HG02981 (cell line): ENCODE measurements around the gene GPA33.

Experiments
- ATAC-seq: cut with Tn5 transposase; IDR thresholded peaks from one replicate; pipeline ENCODE4 v1.9.1; 2021; ENCODE audit warnings: mild to moderate bottlenecking, moderate library complexity; ENCODE audit not compliant: unreplicated experiment

The GPA33 gene

GRCh38 chr1:167088746-167089417, 1.3 kb downstream of the GPA33 start:
- no peak for ATAC-seq

DNA sequence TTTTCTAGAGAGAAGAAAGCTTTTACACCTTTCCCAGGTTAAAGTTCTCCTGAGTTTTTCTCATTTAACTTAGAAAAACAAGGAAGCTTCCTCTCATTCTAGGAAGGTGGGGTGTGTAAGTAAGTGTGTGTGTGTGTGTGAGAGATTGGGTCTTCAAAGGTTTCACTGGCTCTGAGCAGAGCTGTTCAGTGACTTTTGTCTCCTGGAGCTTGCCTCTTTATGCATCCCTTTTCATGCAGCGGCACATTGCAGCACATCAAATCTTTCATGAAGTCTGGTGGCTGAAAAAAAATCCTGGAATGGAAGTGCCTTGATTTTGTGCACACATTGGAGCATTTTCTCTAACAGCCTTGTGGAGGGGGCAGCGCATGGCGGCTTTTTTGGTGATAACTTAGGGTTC, 3.4 kb downstream of the GPA33 start:
- no peak for ATAC-seq

DNA sequence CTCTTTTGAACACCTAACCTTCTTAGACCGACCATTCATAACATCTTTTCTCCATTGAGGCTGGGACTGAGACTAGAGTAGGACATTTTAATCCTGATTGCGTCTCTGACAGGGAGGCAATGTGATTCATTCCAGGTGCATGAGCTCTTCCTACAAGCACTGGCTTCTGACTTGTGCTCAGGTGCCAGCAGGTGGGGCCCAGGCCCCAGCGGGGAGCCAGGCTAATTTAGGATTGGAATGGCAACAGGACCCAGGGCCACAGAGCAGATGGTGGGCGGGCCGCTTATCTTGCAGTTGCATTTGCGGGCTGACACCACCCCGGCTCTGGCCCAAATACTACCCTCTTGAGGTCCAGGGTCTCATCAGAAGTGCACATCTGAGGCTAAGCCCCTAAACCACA, 4.1 kb downstream of the GPA33 start:
- no peak for ATAC-seq

DNA sequence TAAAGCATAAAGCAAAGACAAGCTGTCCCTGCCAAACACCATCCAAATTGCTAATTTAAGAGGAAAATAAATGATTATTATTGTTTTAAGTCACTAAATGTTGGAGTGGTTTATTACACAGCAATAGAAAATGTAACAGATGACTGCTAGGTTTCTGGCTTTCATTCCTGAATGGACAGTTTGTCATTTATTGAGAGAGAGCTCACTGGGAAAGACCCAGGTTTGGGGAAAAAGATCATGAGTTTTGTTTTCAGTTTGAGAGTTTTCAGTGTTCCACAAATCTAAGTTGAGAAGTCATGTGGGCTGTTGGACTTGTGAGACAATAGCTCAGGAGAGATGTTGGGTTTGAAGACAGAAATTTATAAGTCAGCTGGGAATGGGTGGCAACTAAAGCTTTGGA, 5.4 kb downstream of the GPA33 start:
- ATAC-seq, result no peak

- ATAC-seq, result no peak
These were observed 6.3 kb downstream of the GPA33 start for GRCh38 chr1:167083871-167084270.

DNA sequence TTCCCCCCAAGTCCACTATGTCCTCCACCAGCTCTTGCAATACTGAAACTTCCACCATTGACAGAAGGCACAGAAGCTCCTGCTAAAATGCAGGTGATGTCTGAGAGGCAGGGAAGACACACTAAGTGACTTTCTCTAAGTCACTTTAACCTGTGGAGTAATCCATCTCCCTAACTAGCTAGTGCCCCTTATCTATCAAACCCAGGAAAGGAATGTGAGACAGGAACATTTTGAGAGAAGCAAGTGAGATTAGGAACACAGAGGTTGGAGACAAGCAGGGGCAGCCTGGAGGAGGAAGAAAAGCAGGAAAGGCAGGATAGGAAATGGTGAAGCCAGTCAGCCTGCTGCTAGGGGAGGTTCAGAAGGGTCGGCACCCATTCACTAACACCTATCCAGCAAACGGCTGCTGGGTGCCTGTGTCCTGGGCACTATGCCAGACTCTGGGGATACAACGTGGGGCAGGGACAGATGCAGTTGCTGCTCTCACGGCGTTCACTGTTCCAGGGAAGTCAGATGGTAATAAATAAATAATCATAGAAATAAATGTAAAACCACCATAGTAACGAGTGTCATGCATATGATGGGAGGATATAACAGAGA, 7.0 kb downstream of the GPA33 start:
- ATAC-seq, result no peak

GRCh38 chr1:167082511-167083027, 7.6 kb downstream of the GPA33 start:
- ATAC-seq, result no peak

DNA sequence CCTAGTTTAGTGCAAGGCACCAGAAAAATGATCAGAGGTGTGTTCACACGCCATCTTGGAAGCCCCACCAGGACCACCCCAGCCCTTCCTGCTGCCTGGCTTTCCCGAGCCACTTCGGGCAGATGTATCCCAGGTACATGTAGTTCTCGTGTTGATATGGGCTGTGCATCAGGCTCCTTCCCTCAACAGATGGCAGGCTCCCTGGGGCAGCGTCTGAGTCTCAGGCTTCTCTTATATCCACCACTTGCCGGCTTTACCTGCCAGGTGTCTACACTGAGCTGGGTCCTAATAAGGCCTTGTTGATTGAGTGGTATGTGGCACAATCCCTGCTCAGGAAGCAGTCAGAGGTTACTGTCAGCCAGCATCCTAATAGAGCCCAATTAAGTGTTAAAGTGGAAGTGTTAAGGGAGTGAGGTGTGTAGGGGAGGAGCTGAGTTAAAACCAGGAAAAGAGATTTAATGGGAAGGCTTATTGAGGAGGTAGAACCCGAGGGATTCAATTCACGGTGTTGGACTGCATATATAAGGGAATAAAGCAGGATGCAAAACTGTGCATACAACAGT, 8.5 kb downstream of the GPA33 start:
- ATAC-seq, result no peak

- ATAC-seq, result no peak
These were observed 12.3 kb downstream of the GPA33 start for GRCh38 chr1:167077868-167078210.

DNA sequence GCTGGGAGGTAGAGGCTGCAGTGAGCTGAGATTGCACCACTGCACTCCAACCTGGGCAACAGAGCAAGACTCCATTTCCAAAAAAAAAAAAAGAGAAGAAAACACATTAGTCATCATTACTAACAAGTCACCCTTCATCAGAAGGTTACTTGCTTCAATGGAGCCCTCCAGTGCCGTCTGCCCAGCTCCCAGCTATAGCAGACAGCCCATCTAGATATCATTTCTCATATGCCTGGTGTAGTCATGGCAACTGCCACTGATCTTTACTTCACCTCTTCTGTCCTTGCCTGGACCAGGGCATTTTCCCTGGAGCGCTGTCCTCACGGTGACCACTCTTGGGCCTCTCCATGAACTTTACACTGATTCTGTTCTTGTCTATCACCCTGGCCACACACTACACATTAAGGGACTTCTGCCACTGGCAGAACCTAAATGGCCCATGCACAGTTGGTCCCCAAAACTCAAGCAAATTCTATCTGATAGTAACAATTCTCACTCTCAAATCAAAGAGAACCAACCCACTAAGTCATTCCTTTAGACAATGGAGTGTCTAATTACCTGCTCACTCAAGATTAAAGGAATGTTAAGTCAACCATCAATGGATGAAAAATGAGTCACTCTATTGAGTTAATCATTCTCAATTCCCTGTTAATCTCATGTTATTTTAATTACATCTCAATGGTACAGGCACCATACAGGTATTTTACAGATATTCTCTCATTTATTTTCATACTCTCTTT, 12.9 kb downstream of the GPA33 start:
- ATAC-seq, result no peak

DNA sequence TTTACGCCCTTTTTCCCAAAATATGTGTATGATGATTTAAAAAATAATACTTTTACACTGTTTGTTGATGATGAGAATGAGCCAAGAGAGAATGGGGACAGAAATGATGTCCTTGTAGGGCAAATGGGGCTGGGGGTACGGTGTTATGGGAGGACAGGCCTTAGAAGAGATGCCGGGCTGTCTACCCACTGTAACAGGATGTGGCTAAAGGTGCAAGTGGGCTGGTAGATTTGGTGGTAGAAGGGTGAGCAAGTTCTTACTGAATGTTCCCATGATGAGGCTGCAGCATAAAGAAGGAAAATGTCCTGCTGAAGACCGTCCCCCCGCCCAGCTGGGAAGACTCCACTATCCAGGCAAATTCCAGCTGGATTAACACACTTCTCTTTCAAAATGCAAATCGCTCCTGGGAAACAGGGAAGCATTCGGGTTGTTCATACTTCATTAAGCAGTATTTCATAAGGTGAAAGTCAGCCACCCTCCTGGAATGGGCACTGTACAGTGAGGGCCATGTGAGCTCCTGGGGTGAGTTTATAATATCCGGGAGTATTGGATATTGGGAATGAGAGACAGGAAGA, 14.0 kb downstream of the GPA33 start:
- ATAC-seq, result no peak

- ATAC-seq, result no peak
These were observed 18.9 kb downstream of the GPA33 start for GRCh38 chr1:167071286-167071685.

DNA sequence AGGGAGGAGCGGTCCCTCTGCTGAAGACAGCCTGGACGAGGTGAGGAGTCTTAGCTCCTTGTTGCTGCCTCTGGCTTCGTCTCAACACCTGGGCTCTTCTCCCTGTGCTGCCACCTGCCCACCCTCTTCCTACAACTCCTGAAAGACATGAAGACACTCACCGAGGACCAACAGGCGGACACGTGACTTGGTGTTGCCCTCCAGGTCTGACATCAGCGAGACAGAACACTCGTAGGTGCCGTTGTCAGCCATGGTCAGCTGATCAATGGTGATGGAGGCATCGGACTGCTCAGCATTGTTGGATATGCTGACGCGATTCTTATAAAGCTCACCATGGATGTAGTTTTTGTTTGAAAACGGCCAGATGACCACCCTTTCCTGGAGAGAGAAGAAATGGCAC, 21.4 kb downstream of the GPA33 start:
- no peak for ATAC-seq

- no peak for ATAC-seq
These were observed 22.3 kb downstream of the GPA33 start for GRCh38 chr1:167067904-167068303.

- peak; percentile 85 for ATAC-seq
These were observed 23.6 kb downstream of the GPA33 start for GRCh38 chr1:167066333-167067122.

DNA sequence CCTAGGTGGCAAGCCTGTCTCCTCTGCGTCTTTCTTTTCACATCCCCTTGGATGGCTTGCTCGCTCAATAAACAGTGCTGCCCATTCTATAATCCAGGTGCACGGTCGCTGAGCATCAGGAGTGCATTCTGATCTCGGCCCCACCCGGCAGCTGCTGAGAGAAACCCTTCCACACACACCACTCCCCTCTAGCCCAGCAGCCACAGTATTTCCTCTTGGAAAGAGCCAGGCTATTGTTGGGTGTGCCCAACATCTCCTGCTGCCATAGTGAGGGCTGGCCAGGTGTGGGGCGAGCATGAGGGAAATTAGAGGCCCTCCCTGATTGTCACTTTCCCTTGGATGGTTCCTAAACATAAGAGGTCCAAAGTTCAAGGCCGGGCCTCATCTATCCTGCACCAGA, 24.7 kb downstream of the GPA33 start:
- ATAC-seq, result no peak

GRCh38 chr1:167064621-167065020, 25.6 kb downstream of the GPA33 start:
- ATAC-seq, result no peak

- no peak for ATAC-seq
These were observed 29.1 kb downstream of the GPA33 start for GRCh38 chr1:167061073-167061464.

GRCh38 chr1:167060141-167061072, 29.8 kb downstream of the GPA33 start:
- ATAC-seq, result no peak

DNA sequence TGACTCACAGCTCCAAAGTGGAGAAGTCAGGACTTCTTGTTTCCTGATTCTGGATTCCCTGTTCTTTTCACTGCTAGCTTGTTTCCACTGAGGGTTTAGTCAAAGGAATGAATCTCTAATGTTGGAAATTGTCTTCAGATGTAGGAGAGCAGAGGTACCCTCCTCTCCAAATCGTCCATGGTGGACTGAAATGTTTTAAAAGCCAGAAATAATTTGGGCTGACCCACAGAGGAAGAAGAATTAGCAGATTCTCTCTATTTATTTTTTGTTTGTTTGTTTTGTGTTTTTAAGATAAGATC, 30.4 kb downstream of the GPA33 start:
- no peak for ATAC-seq
